ENCODE results near the gene PLIN3. TPM values are rescaled to one million over a fixed set of nuclear protein-coding genes. Genes with fewer than 3 reads are reported as not detected.

Gene PLIN3
- total and polyA plus RNA-seq, 2 of the 4 experiments (the other 2 are of a cell fraction), result 147 to 246 TPM

DNA sequence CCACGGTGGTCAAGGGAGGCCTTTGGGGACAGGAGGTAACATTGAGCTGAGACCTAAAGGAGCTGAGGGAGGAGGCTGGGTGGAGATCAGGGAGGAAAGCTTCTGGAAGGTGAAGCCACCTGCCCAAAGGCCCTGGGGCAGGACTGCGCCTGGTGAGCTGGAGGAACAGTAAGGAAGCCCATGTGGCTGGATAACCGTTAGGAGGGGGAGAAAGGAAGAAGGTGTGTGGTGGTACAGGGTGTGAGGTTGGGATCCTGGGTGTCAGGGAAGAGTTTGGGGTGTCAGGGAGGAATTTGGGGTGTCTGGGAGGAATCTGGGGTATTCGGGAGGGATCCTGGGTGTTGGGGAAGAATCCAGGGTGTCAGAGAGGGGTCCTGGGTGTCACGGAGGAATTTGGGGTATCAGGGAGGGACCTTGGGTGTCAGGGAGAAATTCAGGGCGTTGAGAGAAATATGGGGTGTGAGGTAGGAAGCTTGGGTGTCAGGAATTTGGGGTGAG, 36.6 kb downstream of the PLIN3 start:
- H2BK20ac ChIP-seq (ENCODE audit: low read depth, low read length), result peak overlapping the region; percentile 18; the same call in 1 of the 2 replicates
- peak overlapping the region; percentile 96 for H3K23ac ChIP-seq (ENCODE audit: low read depth, low read length)
- peak overlapping the region; percentile 98 for H3K4me3 ChIP-seq (ENCODE audit: insufficient read depth, low read depth, low read length)
- peak overlapping the region; percentile 87 for H3K27ac ChIP-seq (ENCODE audit: insufficient read depth, low read length)
- peak overlapping the region; percentile 89 for H2AK5ac ChIP-seq (ENCODE audit: low read depth, low read length)
- peaks cover 10% of the 10 kb centered on the region for H3K9me1 ChIP-seq (ENCODE audit: insufficient read depth, low read length)
- peak overlapping the region; percentile 71 for H3K56ac ChIP-seq (ENCODE audit: extremely low read depth, insufficient read depth, low read length)
- H3K36me3 ChIP-seq (ENCODE audit: control insufficient read depth, insufficient read depth, low read length), result no peaks in the 10 kb centered on the region
- peak overlapping the region; percentile 76 for H2BK5ac ChIP-seq (ENCODE audit: low read depth, low read length, poor library complexity, severe bottlenecking)
- H3K4me2 ChIP-seq (ENCODE audit: low read depth, low read length), result peak overlapping the region; percentile 100
- H3K79me1 ChIP-seq (ENCODE audit: low read depth in 1 of 2, low read length in 2 of 2), result peaks cover 19 to 40% of the 10 kb centered on the region in 2 experiments
- H2AK9ac ChIP-seq (replicated peaks; ENCODE audit: low read depth, low read length, poor library complexity), result peak overlapping the region; percentile 99
- H3K18ac ChIP-seq (ENCODE audit: low read depth, low read length), result peak overlapping the region; percentile 85; the same call in 1 of the 2 replicates
- no peak for DNase-seq
- ChIA-PET CTCF (no interaction called here), POLR2A (ENCODE audit: unreplicated experiment) (interaction anchor here (0.6 kb wide), 1 partner anchor 11 kb away, joined by 9 read pairs; no protein-coding TSS in a partner anchor)
- peaks cover 20% of the 10 kb centered on the region; the same call in 1 of the 2 replicates for H4K20me1 ChIP-seq (ENCODE audit: insufficient read depth, low read length)
- peak overlapping the region; percentile 85; the same call in 1 of the 2 replicates for H4K5ac ChIP-seq (ENCODE audit: low read depth, low read length)
- no peak for ATAC-seq (ENCODE audit: low read depth)
- H3K4ac ChIP-seq (ENCODE audit: low read depth, low read length), result peak overlapping the region; percentile 99
- peaks cover 11% of the 10 kb centered on the region for H3K4me1 ChIP-seq (ENCODE audit: control insufficient read depth, insufficient read depth, low read length)
- peak overlapping the region; percentile 100 for H3K9ac ChIP-seq (ENCODE audit: low read depth, low read length)
- dilution Hi-C loops (cut with HindIII; ENCODE audit: low sequenced_read_pairs, unreplicated experiment) (no loop called here), intact Hi-C loops (cut with micrococcal nuclease) (no loop called here), in situ Hi-C loops (cut with MboI; ENCODE audit: low sequenced_read_pairs) (no loop called here)
- H3K27me3 ChIP-seq (ENCODE audit: control insufficient read depth, insufficient read depth, low read length), result no peaks in the 10 kb centered on the region
- peak overlapping the region; percentile 89 for H4K91ac ChIP-seq (ENCODE audit: insufficient read depth, low read depth, low read length)
- no peak for TF ChIP-seq MXI1 (IDR thresholded peaks at IDR 0.05; ENCODE audit: borderline replicate concordance, low read depth, low read length)
- TF ChIP-seq FOS (IDR thresholded peaks at IDR 0.05; ENCODE audit: low read depth, low read length), result no peak
- TF ChIP-seq CTCF (conservative IDR thresholded peaks at IDR 0.05; ENCODE audit: low read depth, low read length), result no peak
- no peak for TF ChIP-seq CHD1 (IDR thresholded peaks at IDR 0.05; ENCODE audit: low read depth, low read length)
- no peak for TF ChIP-seq NFE2L2 (IDR thresholded peaks at IDR 0.05; ENCODE audit: low read depth, low read length)
- TF ChIP-seq MAFK (IDR thresholded peaks at IDR 0.05; ENCODE audit: low read depth, low read length), result no peak
- TF ChIP-seq, protein P1, sequence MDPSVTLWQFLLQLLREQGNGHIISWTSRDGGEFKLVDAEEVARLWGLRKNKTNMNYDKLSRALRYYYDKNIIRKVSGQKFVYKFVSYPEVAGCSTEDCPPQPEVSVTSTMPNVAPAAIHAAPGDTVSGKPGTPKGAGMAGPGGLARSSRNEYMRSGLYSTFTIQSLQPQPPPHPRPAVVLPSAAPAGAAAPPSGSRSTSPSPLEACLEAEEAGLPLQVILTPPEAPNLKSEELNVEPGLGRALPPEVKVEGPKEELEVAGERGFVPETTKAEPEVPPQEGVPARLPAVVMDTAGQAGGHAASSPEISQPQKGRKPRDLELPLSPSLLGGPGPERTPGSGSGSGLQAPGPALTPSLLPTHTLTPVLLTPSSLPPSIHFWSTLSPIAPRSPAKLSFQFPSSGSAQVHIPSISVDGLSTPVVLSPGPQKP (IDR thresholded peaks at IDR 0.05; ENCODE audit: borderline replicate concordance, low read depth, low read length), result no peak
- no peak for TF ChIP-seq RAD21 (IDR thresholded peaks at IDR 0.05; ENCODE audit: low read length)
- TF ChIP-seq RFX5 (IDR thresholded peaks at IDR 0.05; ENCODE audit: low read depth, low read length), result no peak
- TF ChIP-seq RCOR1 (IDR thresholded peaks at IDR 0.05; ENCODE audit: insufficient replicate concordance, low read length), result no peak
- TF ChIP-seq POLR2A (IDR thresholded peaks at IDR 0.05; ENCODE audit: low read depth, low read length), result no peak
- TF ChIP-seq MAZ (IDR thresholded peaks at IDR 0.05; ENCODE audit: borderline replicate concordance, low read depth, low read length), result no peak
- TF ChIP-seq USF2 (IDR thresholded peaks at IDR 0.05; ENCODE audit: low read depth, low read length), result no peak
- no peak for TF ChIP-seq BHLHE40 (IDR thresholded peaks at IDR 0.05; ENCODE audit: low read depth, low read length)
- peak overlapping the region; percentile 99 for H3K14ac ChIP-seq (replicated peaks; ENCODE audit: low read depth, low read length)
- H2BK120ac ChIP-seq (ENCODE audit: low read depth, low read length), result peak overlapping the region; percentile 61
- BruUV-seq (replicated peaks), result TSS peak; percentile 63
- H2BK15ac ChIP-seq (ENCODE audit: low read depth, low read length), result peak overlapping the region; percentile 32; the same call in 1 of the 3 replicates
- H2AFZ ChIP-seq (replicated peaks; ENCODE audit: low read length, poor library complexity), result peak overlapping the region; percentile 99
- no peaks in the 10 kb centered on the region for H3K9me3 ChIP-seq (ENCODE audit: control insufficient read depth, insufficient read depth, low read length)
- WGBS, 2 experiments (ENCODE audit: extremely low coverage in 2 of 2, insufficient read length in 1 of 2), result 58% methylated on average over 3 of the region's 6 CpGs; no CpG with 5 or more reads in 1 of the 2 experiments
- H4K8ac ChIP-seq (ENCODE audit: low read depth in 2 of 2, low read length in 2 of 2), result peak overlapping the region; percentile 84 to 86

Data from IMR-90 (cell line).